Astrocyte of the cerebellum (primary cell): Measurements from ENCODE around the gene SUFU.

Experiments
- DNase-seq: peaks from one replicate; pipeline ENCODE4 v3.0.0-alpha.2; 2011; ENCODE audit warnings: low read depth
- H3K4me3 ChIP-seq: 2 replicates; pipeline ENCODE4 v1.5.1; 2011; ENCODE audit warnings: mild to moderate bottlenecking, low read depth, low read length, moderate library complexity
- in situ Hi-C: cut with HindIII; loops from 2 replicates; pipeline ENCODE4 v1.10.0; 2017; ENCODE audit warnings: low sequenced_read_pairs
- TF ChIP-seq, protein P1 (sequence below): IDR thresholded peaks from 2 replicates; pipeline ENCODE4 v1.5.1; 2012; ENCODE audit warnings: low read length, low read depth, moderate library complexity, mild to moderate bottlenecking; ENCODE audit errors: missing control alignments

Gene SUFU

DNA sequence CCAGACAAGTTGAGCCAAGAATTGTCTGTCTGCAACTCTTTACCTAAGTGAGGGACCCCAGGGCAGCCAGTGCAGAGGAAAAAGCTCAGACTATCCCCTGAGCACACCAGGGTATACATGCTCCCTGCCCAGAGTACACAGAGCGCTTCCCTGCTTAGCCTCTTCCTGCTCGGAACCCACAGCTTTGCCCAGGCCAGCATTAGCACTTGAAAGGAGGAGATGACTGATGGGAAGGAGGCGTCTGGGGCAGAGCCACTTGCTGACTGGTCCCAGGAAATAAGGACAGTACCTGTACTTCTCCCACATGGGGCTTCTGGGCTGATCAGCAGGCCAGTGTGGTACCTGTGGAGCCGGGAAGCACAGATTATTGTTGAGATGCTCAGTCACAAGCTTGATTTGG lies 92.1 kb downstream of the SUFU start:
- in situ Hi-C loops: loop anchor here (10.0 kb wide), 1 partner anchor 91 kb away; the partner anchor contains the start of genes ACTR1A and SUFU
- TF ChIP-seq, protein P1, sequence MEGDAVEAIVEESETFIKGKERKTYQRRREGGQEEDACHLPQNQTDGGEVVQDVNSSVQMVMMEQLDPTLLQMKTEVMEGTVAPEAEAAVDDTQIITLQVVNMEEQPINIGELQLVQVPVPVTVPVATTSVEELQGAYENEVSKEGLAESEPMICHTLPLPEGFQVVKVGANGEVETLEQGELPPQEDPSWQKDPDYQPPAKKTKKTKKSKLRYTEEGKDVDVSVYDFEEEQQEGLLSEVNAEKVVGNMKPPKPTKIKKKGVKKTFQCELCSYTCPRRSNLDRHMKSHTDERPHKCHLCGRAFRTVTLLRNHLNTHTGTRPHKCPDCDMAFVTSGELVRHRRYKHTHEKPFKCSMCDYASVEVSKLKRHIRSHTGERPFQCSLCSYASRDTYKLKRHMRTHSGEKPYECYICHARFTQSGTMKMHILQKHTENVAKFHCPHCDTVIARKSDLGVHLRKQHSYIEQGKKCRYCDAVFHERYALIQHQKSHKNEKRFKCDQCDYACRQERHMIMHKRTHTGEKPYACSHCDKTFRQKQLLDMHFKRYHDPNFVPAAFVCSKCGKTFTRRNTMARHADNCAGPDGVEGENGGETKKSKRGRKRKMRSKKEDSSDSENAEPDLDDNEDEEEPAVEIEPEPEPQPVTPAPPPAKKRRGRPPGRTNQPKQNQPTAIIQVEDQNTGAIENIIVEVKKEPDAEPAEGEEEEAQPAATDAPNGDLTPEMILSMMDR: no peak
- no peak for DNase-seq
- no peak overlapping the region for H3K4me3 ChIP-seq

DNA sequence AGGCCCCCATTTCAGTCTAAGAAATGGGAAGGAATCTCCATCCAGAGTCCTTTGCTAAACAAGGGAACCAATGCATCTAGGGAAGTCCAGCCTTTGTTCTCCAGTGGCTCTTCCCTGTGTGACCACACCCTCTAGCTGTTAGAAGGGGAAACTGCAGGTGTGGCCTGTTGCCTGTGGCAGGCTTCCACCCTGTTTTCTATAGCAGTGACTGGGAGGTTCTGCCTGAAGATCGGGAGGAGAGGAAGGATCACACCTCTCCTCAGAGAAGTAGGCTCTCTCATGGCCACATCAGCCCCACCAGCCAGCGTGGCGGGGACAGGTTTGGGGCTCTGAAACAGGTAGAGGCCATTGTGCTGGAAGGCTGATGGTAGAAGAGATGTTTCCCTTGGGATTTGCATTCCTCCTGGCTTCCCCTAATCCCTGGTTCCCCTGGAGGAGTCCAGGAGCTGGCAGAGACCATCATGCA lies 92.8 kb downstream of the SUFU start:
- DNase-seq: peak; percentile 32
- no peak overlapping the region for H3K4me3 ChIP-seq
- in situ Hi-C loops: loop anchor here (10.0 kb wide), 1 partner anchor 92 kb away; the partner anchor contains the start of genes ACTR1A and SUFU
- TF ChIP-seq, protein P1: peak; percentile 97

DNA sequence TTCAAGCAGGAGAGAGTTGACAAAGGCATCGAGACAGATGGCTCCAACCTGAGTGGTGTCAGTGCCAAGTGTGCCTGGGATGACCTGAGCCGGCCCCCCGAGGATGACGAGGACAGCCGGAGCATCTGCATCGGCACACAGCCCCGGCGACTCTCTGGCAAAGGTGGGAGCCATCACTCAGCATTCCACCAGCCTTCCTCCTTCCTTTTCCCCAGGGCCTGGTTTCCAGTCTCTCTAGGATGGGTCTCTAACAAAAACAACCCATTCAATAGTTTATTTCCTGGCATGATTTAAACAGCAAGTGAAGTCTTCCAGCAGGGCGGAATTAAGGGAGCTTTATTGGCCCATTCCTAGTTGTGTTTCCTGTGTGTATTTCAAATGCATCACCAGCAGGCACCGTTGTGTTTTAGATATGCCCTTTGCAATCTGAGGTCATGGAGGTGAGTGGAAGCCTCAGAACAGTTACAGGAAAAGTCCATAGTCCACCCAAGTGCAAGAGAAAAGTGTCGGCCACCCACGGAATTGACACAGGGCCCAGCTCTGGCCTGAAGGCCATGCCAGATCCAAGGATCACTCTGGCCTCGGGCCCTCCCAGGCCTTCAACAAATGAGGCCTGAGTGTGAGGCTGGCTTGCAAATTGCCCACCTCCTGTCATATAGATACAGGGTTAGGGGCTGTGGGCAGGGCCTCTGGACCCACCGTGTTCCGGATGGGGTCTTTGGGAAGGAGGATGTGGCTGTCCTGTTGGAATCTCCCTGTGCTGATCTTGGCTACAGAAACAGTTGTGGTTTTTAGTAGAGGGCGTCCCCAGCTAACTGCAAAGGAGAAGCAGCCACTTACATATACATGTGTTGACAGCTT lies 93.6 kb downstream of the SUFU start:
- in situ Hi-C loops: loop anchor here (10.0 kb wide), 1 partner anchor 93 kb away; the partner anchor contains the start of genes ACTR1A and SUFU
- no peak for DNase-seq
- TF ChIP-seq, protein P1: no peak
- no peak overlapping the region for H3K4me3 ChIP-seq

DNA sequence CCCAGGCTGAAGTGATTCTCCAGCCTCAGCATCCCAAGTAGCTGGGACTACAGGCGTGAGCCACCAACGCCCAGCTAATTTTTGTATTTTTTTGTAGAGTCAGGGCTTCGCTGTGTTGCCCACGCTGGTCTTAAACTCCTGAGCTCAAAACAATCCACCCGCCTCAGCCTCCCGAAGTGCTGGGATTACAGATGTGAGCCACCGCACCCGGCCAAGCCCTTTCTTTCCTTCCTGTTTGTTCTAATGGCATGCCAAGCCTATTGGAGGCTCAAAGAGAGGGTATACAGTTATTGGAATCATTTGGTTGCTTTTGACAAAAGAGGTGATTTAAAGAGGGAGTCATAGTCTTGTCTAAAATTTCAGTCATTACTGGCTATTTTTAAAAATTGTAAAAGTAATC lies 94.5 kb downstream of the SUFU start:
- in situ Hi-C loops: loop anchor here (10.0 kb wide), 1 partner anchor 93 kb away; the partner anchor contains the start of genes ACTR1A and SUFU
- no peak overlapping the region for H3K4me3 ChIP-seq
- TF ChIP-seq, protein P1: no peak
- DNase-seq: no peak

DNA sequence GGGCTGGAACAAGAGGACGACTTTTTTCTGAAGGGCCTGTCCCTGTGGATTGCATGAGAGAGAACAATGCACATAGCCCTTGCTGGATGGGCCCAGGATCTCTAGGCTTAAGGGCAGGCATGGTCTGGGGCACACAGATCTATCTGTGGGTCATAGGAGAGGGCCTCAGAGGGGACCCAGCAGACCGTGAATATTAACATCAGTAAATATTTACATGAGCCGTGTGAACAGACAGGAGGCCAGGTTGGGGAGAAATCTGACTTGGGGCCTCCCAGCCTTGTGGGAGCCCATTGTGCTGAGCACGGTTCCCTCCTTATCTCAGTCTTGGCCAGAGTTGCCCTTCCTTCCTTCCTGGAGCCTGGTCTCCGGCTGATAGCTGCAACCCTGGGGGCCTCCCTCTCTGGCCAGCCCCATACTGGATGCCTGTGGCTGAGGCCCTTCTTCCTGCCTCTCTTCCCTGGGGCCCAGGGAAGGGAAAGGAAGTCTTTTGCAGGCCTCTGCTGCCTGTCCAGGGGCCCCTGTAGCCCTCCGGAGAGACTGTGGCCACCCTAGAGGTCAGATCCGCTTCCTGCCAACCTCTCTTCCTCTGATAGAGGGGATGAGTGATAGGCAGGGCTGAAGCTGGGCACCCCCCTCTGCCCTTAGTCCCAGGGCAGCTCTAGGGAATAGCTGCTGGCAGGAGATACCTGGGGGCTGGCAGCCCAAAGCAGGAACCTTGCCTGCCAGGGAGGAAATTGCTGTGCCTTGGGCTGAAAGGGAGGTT lies 96.0 kb downstream of the SUFU start:
- DNase-seq: no peak
- in situ Hi-C loops: loop anchor here (10.0 kb wide), 1 partner anchor 95 kb away; the partner anchor contains the start of genes ACTR1A and SUFU

DNA sequence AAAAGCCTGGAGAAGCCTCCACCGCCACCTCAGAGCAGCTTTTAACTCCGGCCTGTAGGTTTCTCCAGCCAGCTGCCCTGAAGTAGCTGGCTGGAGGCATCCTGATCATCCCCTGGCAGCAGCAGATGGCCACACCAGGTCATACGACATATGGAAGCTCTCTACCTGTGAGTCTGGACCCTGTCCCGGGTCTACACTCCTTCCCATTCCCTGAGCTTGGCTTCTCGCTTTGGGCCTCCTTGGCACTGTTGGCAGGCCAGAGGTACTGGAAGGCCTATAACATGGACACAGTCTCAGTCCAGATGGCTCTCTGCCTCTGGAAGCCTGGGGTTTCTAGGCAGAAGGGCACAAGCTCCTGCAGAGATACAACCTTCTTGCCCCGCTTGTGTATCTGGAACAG lies 97.0 kb downstream of the SUFU start:
- TF ChIP-seq, protein P1: no peak

More for the DNA sequence above, 96.0 kb downstream of the SUFU start:
- H3K4me3 ChIP-seq: no peak overlapping the region
- TF ChIP-seq, protein P1: no peak

More for the DNA sequence above, 97.0 kb downstream of the SUFU start:
- no peak overlapping the region for H3K4me3 ChIP-seq
- no peak for DNase-seq
- in situ Hi-C loops: no loop called here
